ENCODE measurements around the gene TBC1D22A. TPM values are rescaled to one million over a fixed set of nuclear protein-coding genes. Genes with fewer than 3 reads are reported as not detected.

TBC1D22A gene
- total RNA-seq, 1 donor from 2014 or later = 10.6 TPM

GRCh38 chr22:46779023-46779422 lies 16.6 kb downstream of the TBC1D22A start:
- Histone ChIP-seq H3K27ac (no peak overlapping the region), H3F3A (ENCODE audit: low read depth) (no peaks in the 10 kb centered on the region), H3K4me2 (no peak overlapping the region), H4K20me1 (ENCODE audit: low read depth) (peaks cover 26% of the 10 kb centered on the region), H3K9ac (no peak overlapping the region), H3K79me2 (ENCODE audit: low read depth) (peaks cover 78% of the 10 kb centered on the region), H3K9me3 (ENCODE audit: low read depth) (no peaks in the 10 kb centered on the region), H3K27me3 (no peaks in the 10 kb centered on the region), H3K36me3 (no peaks in the 10 kb centered on the region), H3K4me1 (no peaks in the 10 kb centered on the region), H3K4me3 (no peak overlapping the region), H2AFZ (replicated peaks) (no peak overlapping the region)
- Mint-ChIP-seq H3K4me3 (no peak overlapping the region), H3K27me3 (ENCODE audit: insufficient read depth, low read depth) (peaks cover 6% of the 10 kb centered on the region), H3K27ac (no peak overlapping the region), H3K4me1 (peaks cover 21% of the 10 kb centered on the region), H3K36me3 (no peaks in the 10 kb centered on the region), H3K9me3 (no peaks in the 10 kb centered on the region)
- DNase-seq (ENCODE audit: low spot score) = no peak
- TF ChIP-seq EZH2 (IDR thresholded peaks at IDR 0.05) (no peak), EZH2phosphoT487 (IDR thresholded peaks at IDR 0.05) (no peak), CTCF (IDR thresholded peaks at IDR 0.05) (no peak)

GRCh38 chr22:46779651-46780050 lies 17.2 kb downstream of the TBC1D22A start:
- Histone ChIP-seq H3K36me3 (no peaks in the 10 kb centered on the region), H3F3A (ENCODE audit: low read depth) (no peaks in the 10 kb centered on the region), H3K79me2 (ENCODE audit: low read depth) (peaks cover 79% of the 10 kb centered on the region), H3K9me3 (ENCODE audit: low read depth) (no peaks in the 10 kb centered on the region), H3K27me3 (no peaks in the 10 kb centered on the region), H2AFZ (replicated peaks) (no peak overlapping the region), H3K4me1 (no peaks in the 10 kb centered on the region), H3K9ac (no peak overlapping the region), H3K27ac (no peak overlapping the region), H3K4me3 (no peak overlapping the region), H4K20me1 (ENCODE audit: low read depth) (peaks cover 27% of the 10 kb centered on the region), H3K4me2 (no peak overlapping the region)
- H3K4me3 Mint-ChIP-seq = no peak overlapping the region
- no peaks in the 10 kb centered on the region for H3K9me3 Mint-ChIP-seq
- no peak overlapping the region for H3K27ac Mint-ChIP-seq
- peaks cover 6% of the 10 kb centered on the region for H3K27me3 Mint-ChIP-seq (ENCODE audit: insufficient read depth, low read depth)
- no peak for DNase-seq (ENCODE audit: low spot score)
- peaks cover 18% of the 10 kb centered on the region for H3K4me1 Mint-ChIP-seq
- peaks cover 1% of the 10 kb centered on the region for H3K36me3 Mint-ChIP-seq
- TF ChIP-seq CTCF (IDR thresholded peaks at IDR 0.05) (no peak), EZH2phosphoT487 (IDR thresholded peaks at IDR 0.05) (no peak), EZH2 (IDR thresholded peaks at IDR 0.05) (no peak)

- H3K9me3 ChIP-seq (ENCODE audit: low read depth) = no peaks in the 10 kb centered on the region
- H3K79me2 ChIP-seq (ENCODE audit: low read depth) = peaks cover 78% of the 10 kb centered on the region
- Mint-ChIP-seq H3K4me1 (peaks cover 12% of the 10 kb centered on the region), H3K4me3 (no peak overlapping the region), H3K27ac (no peak overlapping the region), H3K36me3 (peaks cover 1% of the 10 kb centered on the region), H3K9me3 (no peaks in the 10 kb centered on the region), H3K27me3 (ENCODE audit: insufficient read depth, low read depth) (peaks cover 4% of the 10 kb centered on the region)
- H3K27me3 ChIP-seq = no peaks in the 10 kb centered on the region
- H3K4me2 ChIP-seq = no peak overlapping the region
- DNase-seq (ENCODE audit: low spot score) = no peak
- no peak overlapping the region for H3K27ac ChIP-seq
- H3K36me3 ChIP-seq = no peaks in the 10 kb centered on the region
- peaks cover 21% of the 10 kb centered on the region for H4K20me1 ChIP-seq (ENCODE audit: low read depth)
- H3F3A ChIP-seq (ENCODE audit: low read depth) = no peaks in the 10 kb centered on the region
- H2AFZ ChIP-seq (replicated peaks) = no peak overlapping the region
- no peak for TF ChIP-seq EZH2 (IDR thresholded peaks at IDR 0.05)
- no peak for TF ChIP-seq CTCF (IDR thresholded peaks at IDR 0.05)
- TF ChIP-seq EZH2phosphoT487 (IDR thresholded peaks at IDR 0.05) = no peak
- no peaks in the 10 kb centered on the region for H3K4me1 ChIP-seq
- H3K4me3 ChIP-seq = no peak overlapping the region
- H3K9ac ChIP-seq = no peak overlapping the region
These were observed 18.0 kb downstream of the TBC1D22A start for GRCh38 chr22:46780453-46780852.

All from neural progenitor cell (in vitro differentiated cells).